WTC11 (cell line): Measurements from ENCODE around the gene REC8. TPM values are rescaled to one million over a fixed set of nuclear protein-coding genes. Genes with fewer than 3 reads are reported as not detected.

ENCODE experiments used
- ATAC-seq: fragments of 200-7000 bp; cut with Tn5 transposase; 2 replicates; pipeline ENCODE4 v1.10.0; 2021; ENCODE audit warnings: mild to moderate bottlenecking, moderate library complexity
- CTCF ChIA-PET: fragments of 300-600 bp; sonication (Branson Sonifier 250); formaldehyde crosslinking; loops from one replicate; lab custom pipeline; 2021; ENCODE audit warnings: antibody characterized with exemption; lab: Charles Lee
- POLR2A ChIA-PET: fragments of 350-600 bp; sonication (Branson Sonifier 250); formaldehyde crosslinking; loops from one replicate; lab custom pipeline; 2021; ENCODE audit warnings: antibody characterized with exemption; lab: Charles Lee
- DNase-seq: peaks from one replicate; pipeline ENCODE4 v3.0.0; 2021; ENCODE audit warnings: low spot score
- H3K27ac Mint-ChIP-seq: 2 replicates; pipeline ENCODE4 v1.8.0; 2021; ENCODE audit warnings: mixed read lengths
- H3K27me3 Mint-ChIP-seq: 2 replicates; pipeline ENCODE4 v1.8.0; 2021; ENCODE audit warnings: low read depth, mild to moderate bottlenecking, moderate library complexity, mixed read lengths
- H3K36me3 Mint-ChIP-seq: 2 replicates; pipeline ENCODE4 v1.8.0; 2021; ENCODE audit warnings: mixed read lengths
- H3K4me1 Mint-ChIP-seq: 2 replicates; pipeline ENCODE4 v1.8.0; 2022; ENCODE audit warnings: mixed read lengths
- H3K4me3 Mint-ChIP-seq: 2 replicates; pipeline ENCODE4 v1.8.0; 2021; ENCODE audit warnings: mild to moderate bottlenecking, moderate library complexity, mixed read lengths
- H3K9me3 Mint-ChIP-seq: 2 replicates; pipeline ENCODE4 v1.8.0; 2021; ENCODE audit warnings: mixed read lengths
- ARID4B ChIP-seq: sonication (generic); formaldehyde crosslinking; IDR thresholded peaks from 2 replicates; pipeline ENCODE4 v1.8.0; 2023; ENCODE audit warnings: missing genetic modification reagents, mild to moderate bottlenecking, borderline replicate concordance
- CBFB ChIP-seq: sonication (generic); formaldehyde crosslinking; IDR thresholded peaks from 2 replicates; pipeline ENCODE4 v1.8.1; 2022; ENCODE audit warnings: mild to moderate bottlenecking, low read depth, missing genetic modification reagents
- ELF4 ChIP-seq: sonication (generic); formaldehyde crosslinking; IDR thresholded peaks from 2 replicates; pipeline ENCODE4 v1.8.1; 2022; ENCODE audit warnings: low read depth, mild to moderate bottlenecking, moderate library complexity, missing genetic modification reagents
- ESRRA ChIP-seq: sonication (generic); formaldehyde crosslinking; IDR thresholded peaks from 2 replicates; pipeline ENCODE4 v1.8.1; 2022; ENCODE audit warnings: mild to moderate bottlenecking, missing genetic modification reagents, borderline replicate concordance
- FOXK1 ChIP-seq: sonication (generic); formaldehyde crosslinking; IDR thresholded peaks from 2 replicates; pipeline ENCODE4 v1.8.0; 2022; ENCODE audit warnings: mild to moderate bottlenecking, moderate library complexity, missing genetic modification reagents
- PRDM15 ChIP-seq: sonication (generic); formaldehyde crosslinking; IDR thresholded peaks from 2 replicates; pipeline ENCODE4 v1.8.0; 2022; ENCODE audit warnings: missing genetic modification reagents
- SMAD3 ChIP-seq: sonication (generic); formaldehyde crosslinking; IDR thresholded peaks from 2 replicates; pipeline ENCODE4 v1.8.0; 2022; ENCODE audit warnings: missing genetic modification reagents, mild to moderate bottlenecking, borderline replicate concordance
- SOX15 ChIP-seq: fragments of 250-450 bp; sonication (Bioruptor Pico); IDR thresholded peaks from 2 replicates; pipeline ENCODE4 v1.9.0; 2021; ENCODE audit warnings: mild to moderate bottlenecking
- STAT6 ChIP-seq: sonication (generic); formaldehyde crosslinking; conservative IDR thresholded peaks from 2 replicates; pipeline ENCODE4 v1.8.1; 2023; ENCODE audit warnings: mild to moderate bottlenecking, low read depth, missing genetic modification reagents, moderate library complexity
- TP53 ChIP-seq: sonication (generic); formaldehyde crosslinking; IDR thresholded peaks from 2 replicates; pipeline ENCODE4 v1.8.1; 2023; ENCODE audit warnings: mild to moderate bottlenecking, missing genetic modification reagents
- ZBTB21 ChIP-seq: sonication (generic); formaldehyde crosslinking; IDR thresholded peaks from 2 replicates; pipeline ENCODE4 v1.8.1; 2023; ENCODE audit warnings: mild to moderate bottlenecking, missing genetic modification reagents, borderline replicate concordance
- ZNF219 ChIP-seq: sonication (generic); formaldehyde crosslinking; IDR thresholded peaks from 2 replicates; pipeline ENCODE4 v1.8.0; 2023; ENCODE audit warnings: missing genetic modification reagents, mild to moderate bottlenecking, borderline replicate concordance
- ZNF671 ChIP-seq: fragments of 250-450 bp; sonication (Bioruptor Pico); IDR thresholded peaks from 2 replicates; pipeline ENCODE4 v1.8.0; 2021; ENCODE audit warnings: mild to moderate bottlenecking
- total RNA-seq: library from RNA; stranded (reverse); gene quantifications from 3 replicates; pipeline ENCODE4 v1.2.3, GENCODE V29; 2021
- TF ChIP-seq, protein P1 (sequence below): sonication (generic); formaldehyde crosslinking; conservative IDR thresholded peaks from 2 replicates; pipeline ENCODE4 v1.8.1; 2022; ENCODE audit warnings: mild to moderate bottlenecking, missing genetic modification reagents
- TF ChIP-seq, protein P2 (sequence below): fragments of 250-450 bp; sonication (Bioruptor Pico); conservative IDR thresholded peaks from 2 replicates; pipeline ENCODE4 v1.9.0; 2021; ENCODE audit warnings: mild to moderate bottlenecking
- TF ChIP-seq, protein P3 (sequence below): sonication (generic); formaldehyde crosslinking; IDR thresholded peaks from 2 replicates; pipeline ENCODE4 v1.8.1; 2022; ENCODE audit warnings: missing genetic modification reagents, borderline replicate concordance

Gene REC8
- total RNA-seq, 1 experiment from 2014 or later: 32.2 TPM

DNA sequence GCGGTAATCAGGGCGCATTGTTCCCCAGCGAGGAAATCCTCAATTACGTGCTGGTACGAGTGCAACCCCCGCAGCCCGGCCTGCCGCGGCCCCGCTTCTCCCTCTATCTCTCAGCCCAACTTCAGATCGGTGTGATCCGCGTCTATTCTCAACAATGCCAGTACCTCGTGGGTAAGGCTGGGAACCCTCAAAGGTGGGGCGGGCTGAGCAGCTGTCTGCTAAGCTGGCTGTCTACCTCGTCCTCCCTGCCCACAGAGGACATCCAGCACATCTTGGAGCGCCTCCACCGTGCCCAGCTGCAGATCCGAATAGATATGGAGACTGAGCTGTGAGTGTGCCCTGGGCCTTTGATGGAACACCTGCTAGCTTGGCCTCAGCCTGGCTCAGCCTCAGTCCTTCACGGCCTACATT is 996 bp downstream of the REC8 start:
- Mint-ChIP-seq H3K27me3 (no peaks in the 10 kb centered on the region; the same call in none of the 2 replicates), H3K27ac (no peak overlapping the region), H3K9me3 (no peaks in the 10 kb centered on the region), H3K36me3 (peaks cover 3% of the 10 kb centered on the region; the same call in 1 of the 2 replicates), H3K4me1 (peaks cover 9% of the 10 kb centered on the region), H3K4me3 (peak overlapping the region; percentile 79)
- ATAC-seq: no peak
- ChIA-PET CTCF (interaction anchor here (0.9 to 3.1 kb wide), 3 partner anchors 12 to 115 kb away, joined by 3 to 16 read pairs (median 9); partner anchors contain the start of genes IRF9 and TM9SF1), POLR2A (interaction anchor here (1.2 to 1.4 kb wide), 2 partner anchors 12 to 22 kb away, joined by 4 to 6 read pairs; partner anchors contain the start of genes IRF9 and TM9SF1)
- no peak for TF ChIP-seq SOX15
- TF ChIP-seq ARID4B (CRISPR knock-in tag): no peak
- no peak for TF ChIP-seq PRDM15 (CRISPR knock-in tag)
- TF ChIP-seq FOXK1 (CRISPR knock-in tag): no peak
- no peak for TF ChIP-seq ELF4 (CRISPR knock-in tag)
- TF ChIP-seq TP53 (CRISPR knock-in tag): no peak
- TF ChIP-seq STAT6 (CRISPR knock-in tag): no peak
- TF ChIP-seq, protein P1, sequence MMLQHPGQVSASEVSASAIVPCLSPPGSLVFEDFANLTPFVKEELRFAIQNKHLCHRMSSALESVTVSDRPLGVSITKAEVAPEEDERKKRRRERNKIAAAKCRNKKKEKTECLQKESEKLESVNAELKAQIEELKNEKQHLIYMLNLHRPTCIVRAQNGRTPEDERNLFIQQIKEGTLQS (CRISPR knock-in tag): no peak
- no peak for TF ChIP-seq ESRRA (CRISPR knock-in tag)
- TF ChIP-seq, protein P2, sequence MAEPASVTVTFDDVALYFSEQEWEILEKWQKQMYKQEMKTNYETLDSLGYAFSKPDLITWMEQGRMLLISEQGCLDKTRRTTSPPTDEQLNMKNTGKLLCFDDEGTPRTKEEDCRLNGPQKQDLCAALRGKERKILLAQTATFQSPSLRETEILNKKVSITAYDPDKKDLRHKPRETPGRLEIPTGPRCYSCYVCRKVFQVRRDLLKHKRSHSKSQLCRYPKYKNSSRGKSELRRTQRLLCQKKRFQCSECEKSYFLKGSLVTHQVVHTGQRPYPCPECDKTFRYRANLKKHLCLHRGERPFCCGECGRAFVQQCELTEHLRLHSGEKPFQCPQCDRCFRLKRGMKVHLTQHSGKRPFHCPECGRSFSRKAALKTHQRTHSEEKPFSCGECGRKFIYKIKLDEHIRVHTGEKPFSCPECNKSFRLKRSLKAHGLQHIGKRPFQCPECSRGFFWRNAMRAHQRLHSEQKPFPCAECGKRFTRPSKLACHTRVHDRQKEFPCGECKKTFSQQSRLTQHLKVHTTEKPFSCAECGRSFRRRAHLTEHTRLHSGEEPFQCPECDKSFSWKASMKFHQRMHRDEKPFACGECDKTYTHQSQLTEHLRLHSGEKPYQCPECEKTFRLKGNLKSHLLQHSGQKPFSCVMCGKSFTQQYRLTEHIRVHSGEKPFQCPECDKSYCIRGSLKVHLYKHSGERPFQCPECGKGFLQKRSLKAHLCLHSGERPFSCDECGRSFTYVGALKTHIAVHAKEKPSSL (CRISPR knock-in tag): no peak
- TF ChIP-seq SMAD3 (CRISPR knock-in tag): no peak
- no peak for TF ChIP-seq CBFB (CRISPR knock-in tag)
- TF ChIP-seq ZBTB21 (CRISPR knock-in tag): no peak
- TF ChIP-seq, protein P3, sequence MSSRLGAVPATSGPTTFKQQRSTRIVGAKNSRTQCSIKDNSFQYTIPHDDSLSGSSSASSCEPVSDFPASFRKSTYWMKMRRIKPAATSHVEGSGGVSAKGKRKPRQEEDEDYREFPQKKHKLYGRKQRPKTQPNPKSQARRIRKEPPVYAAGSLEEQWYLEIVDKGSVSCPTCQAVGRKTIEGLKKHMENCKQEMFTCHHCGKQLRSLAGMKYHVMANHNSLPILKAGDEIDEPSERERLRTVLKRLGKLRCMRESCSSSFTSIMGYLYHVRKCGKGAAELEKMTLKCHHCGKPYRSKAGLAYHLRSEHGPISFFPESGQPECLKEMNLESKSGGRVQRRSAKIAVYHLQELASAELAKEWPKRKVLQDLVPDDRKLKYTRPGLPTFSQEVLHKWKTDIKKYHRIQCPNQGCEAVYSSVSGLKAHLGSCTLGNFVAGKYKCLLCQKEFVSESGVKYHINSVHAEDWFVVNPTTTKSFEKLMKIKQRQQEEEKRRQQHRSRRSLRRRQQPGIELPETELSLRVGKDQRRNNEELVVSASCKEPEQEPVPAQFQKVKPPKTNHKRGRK (CRISPR knock-in tag): no peak
- TF ChIP-seq ZNF219 (CRISPR knock-in tag): no peak
- no peak for TF ChIP-seq ZNF671
- DNase-seq: no peak
